Osteocyte (in vitro differentiated cells): ENCODE measurements around the gene HOXA13. TPM values are rescaled to one million over a fixed set of nuclear protein-coding genes. Genes with fewer than 3 reads are reported as not detected.

Experiments used
- DNase-seq: peaks from one replicate; pipeline ENCODE4 v3.0.0; 2021; ENCODE audit warnings: mixed read lengths; ENCODE audit not compliant: unreplicated experiment; ENCODE audit errors: extremely low spot score
- H3K27ac Mint-ChIP-seq: one replicate; pipeline ENCODE4 v1.8.0; 2021; ENCODE audit warnings: mild to moderate bottlenecking, mixed read lengths; ENCODE audit not compliant: unreplicated experiment
- H3K27me3 Mint-ChIP-seq: one replicate; pipeline ENCODE4 v1.8.0; 2021; ENCODE audit warnings: mixed read lengths; ENCODE audit not compliant: unreplicated experiment
- H3K36me3 Mint-ChIP-seq: one replicate; pipeline ENCODE4 v1.8.0; 2021; ENCODE audit warnings: mixed read lengths; ENCODE audit not compliant: unreplicated experiment
- H3K4me1 Mint-ChIP-seq: one replicate; pipeline ENCODE4 v1.8.0; 2021; ENCODE audit warnings: mixed read lengths; ENCODE audit not compliant: unreplicated experiment
- H3K4me3 Mint-ChIP-seq: one replicate; pipeline ENCODE4 v1.8.0; 2021; ENCODE audit warnings: mild to moderate bottlenecking, moderate library complexity, mixed read lengths; ENCODE audit not compliant: unreplicated experiment
- H3K9me3 Mint-ChIP-seq: one replicate; pipeline ENCODE4 v1.8.0; 2021; ENCODE audit warnings: mixed read lengths; ENCODE audit not compliant: unreplicated experiment
- CTCF ChIP-seq: fragments of 200-600 bp; sonication (generic); IDR thresholded peaks from 2 replicates; pipeline ENCODE4 v1.5.0; 2021; ENCODE audit warnings: antibody characterized with exemption, mild to moderate bottlenecking, moderate library complexity
- microRNA-seq: library from miRNA; unstranded; fragments of <30 nt; microRNA quantifications from one replicate; pipeline ENCODE4 v1.1.0, GENCODE V29; 2020; ENCODE audit not compliant: unreplicated experiment
- total RNA-seq: library from RNA; stranded (reverse); gene quantifications from 2 replicates; pipeline ENCODE4 v1.2.1, GENCODE V29; 2021

The HOXA13 gene
- total RNA-seq, 1 donor from 2014 or later, result not detected

GRCh38 chr7:27145914-27146412 lies 53.9 kb downstream of the HOXA13 start:
- H3K4me1 Mint-ChIP-seq, result peaks cover 6% of the 10 kb centered on the region
- no peak for DNase-seq
- H3K9me3 Mint-ChIP-seq, result no peaks in the 10 kb centered on the region
- H3K4me3 Mint-ChIP-seq, result no peak overlapping the region
- TF ChIP-seq CTCF, result no peak
- H3K27ac Mint-ChIP-seq, result no peak overlapping the region
- H3K27me3 Mint-ChIP-seq, result peaks cover 85% of the 10 kb centered on the region
- H3K36me3 Mint-ChIP-seq, result peaks cover 2% of the 10 kb centered on the region

DNA sequence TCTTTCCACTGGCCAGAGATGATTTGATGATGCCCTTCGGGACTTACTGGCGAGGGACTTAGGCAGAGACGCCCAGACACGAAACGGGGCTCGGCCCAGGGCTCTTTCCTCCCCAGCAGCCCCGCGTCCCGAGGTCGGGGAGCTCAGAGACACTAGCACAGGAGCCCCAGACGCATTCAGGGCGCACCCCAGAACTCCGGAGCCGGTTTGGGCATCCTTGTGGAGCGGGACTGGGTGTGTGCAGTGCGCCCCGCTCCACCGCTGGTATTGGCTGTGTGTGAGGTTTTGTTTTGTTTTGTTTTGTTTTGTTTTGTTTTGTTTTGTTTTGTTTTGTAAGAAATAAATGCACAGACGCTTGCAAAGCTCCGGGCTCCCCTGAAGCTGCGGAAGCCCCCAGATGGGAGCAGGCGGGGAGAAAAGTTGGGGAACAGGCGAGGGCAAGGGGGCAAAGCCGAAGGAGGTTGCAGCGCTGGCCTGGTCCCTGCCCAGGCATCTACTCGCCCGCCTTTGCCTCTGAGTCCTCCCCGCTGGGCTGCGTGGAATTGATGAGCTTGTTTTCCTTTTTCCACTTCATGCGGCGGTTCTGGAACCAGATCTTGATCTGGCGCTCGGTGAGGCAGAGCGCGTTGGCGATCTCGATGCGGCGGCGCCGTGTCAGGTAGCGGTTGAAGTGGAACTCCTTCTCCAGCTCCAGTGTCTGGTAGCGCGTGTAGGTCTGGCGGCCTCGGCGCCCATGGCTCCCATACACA lies 54.6 kb downstream of the HOXA13 start:
- Mint-ChIP-seq H3K9me3 (no peaks in the 10 kb centered on the region), H3K36me3 (peaks cover 2% of the 10 kb centered on the region), H3K4me1 (peaks cover 5% of the 10 kb centered on the region), H3K27me3 (peaks cover 86% of the 10 kb centered on the region), H3K4me3 (no peak overlapping the region), H3K27ac (no peak overlapping the region)
- no peak for TF ChIP-seq CTCF
- peak; percentile 80 for DNase-seq

GRCh38 chr7:27144781-27145164 lies 55.1 kb downstream of the HOXA13 start:
- Mint-ChIP-seq H3K27ac (no peak overlapping the region), H3K4me3 (no peak overlapping the region), H3K36me3 (peaks cover 2% of the 10 kb centered on the region), H3K4me1 (peaks cover 5% of the 10 kb centered on the region), H3K9me3 (no peaks in the 10 kb centered on the region), H3K27me3 (peaks cover 86% of the 10 kb centered on the region)
- DNase-seq, result no peak
- TF ChIP-seq CTCF, result no peak

Small RNAs within 50 kb of the gene (microRNA-seq; reads per million reads assigned to microRNA genes)
- gene MIR196B, result 1.6 reads per million

Other genes starting within 250 kb of the HOXA13 start
- gene HOXA1, start 104.1 kb downstream of the HOXA13 start, total RNA-seq, result not detected in 2 replicates
- gene HOXA2, start 97.4 kb downstream of the HOXA13 start, total RNA-seq, result not detected in 2 replicates
- not detected in 2 replicates for gene HOXA4, start 69.3 kb downstream of the HOXA13 start, total RNA-seq
- gene HOXA5, start 56.4 kb downstream of the HOXA13 start, total RNA-seq, result not detected in 2 replicates
- gene HOXA6, start 52.3 kb downstream of the HOXA13 start, total RNA-seq, result not detected in 2 replicates
- not detected in 2 replicates for gene HOXA3, start 47.5 kb downstream of the HOXA13 start, total RNA-seq
- not detected in 2 replicates for gene HOXA7, start 43.4 kb downstream of the HOXA13 start, total RNA-seq
- gene HOXA9, start 34.6 kb downstream of the HOXA13 start, total RNA-seq, result not detected in 2 replicates
- not detected in 2 replicates for gene HOXA10, start 25.8 kb downstream of the HOXA13 start, total RNA-seq
- not detected in 2 replicates for gene HOXA11, start 14.9 kb downstream of the HOXA13 start, total RNA-seq
- gene EVX1, start 42.7 kb upstream of the HOXA13 start, total RNA-seq, result not detected in 2 replicates